Measurements from ENCODE around the gene STIM2. TPM values are rescaled to one million over a fixed set of nuclear protein-coding genes. Genes with fewer than 3 reads are reported as not detected.

Gene STIM2
- total and polyA plus RNA-seq, 2 donors (not counting 3 experiments of a cell fraction or from before 2014, with no cell fraction given) = 21.0 to 21.2 TPM

DNA sequence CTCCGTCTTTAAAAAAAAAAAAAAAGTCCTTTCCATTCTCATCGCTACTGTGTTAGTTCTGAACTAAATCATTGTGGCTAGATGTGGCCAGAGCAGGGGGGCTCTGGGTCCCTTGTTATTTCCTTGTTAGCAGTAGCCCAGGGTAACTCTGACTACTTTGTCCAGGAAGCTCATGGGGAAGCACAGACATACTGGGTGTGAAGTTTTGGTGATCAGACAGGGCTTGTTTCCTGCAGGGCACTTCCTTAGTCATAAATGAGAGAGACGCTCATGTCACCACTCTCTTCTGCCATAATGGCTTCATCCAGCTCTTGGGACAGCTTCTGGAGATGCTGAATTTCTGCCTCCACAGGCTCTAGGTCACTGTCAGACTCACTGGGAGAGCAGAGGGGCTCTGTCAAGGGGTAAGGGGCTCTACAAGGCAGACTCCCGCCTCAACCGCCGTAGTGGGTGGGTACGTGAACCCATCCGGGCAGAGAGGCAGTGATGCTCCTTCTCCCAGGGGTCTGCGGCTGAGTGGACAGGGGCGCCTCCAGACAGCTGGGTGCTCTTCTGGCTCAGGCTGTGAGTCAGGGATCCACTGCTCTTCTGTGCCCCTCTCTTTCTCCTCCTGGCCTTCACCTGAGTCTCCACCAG is 12.9 kb downstream of the STIM2 start:
- no TSS peak for BruUV-seq (replicated peaks)
- H3K9me1 ChIP-seq (replicated peaks; ENCODE audit: control insufficient read depth, extremely low read depth, insufficient read depth, low read length) = no peaks in the 10 kb centered on the region
- H4K20me1 ChIP-seq (replicated peaks; ENCODE audit: control insufficient read depth, extremely low read depth, insufficient read depth, low read length) = no peaks in the 10 kb centered on the region
- no peak overlapping the region for H3K27ac ChIP-seq (ENCODE audit: insufficient read depth, low read depth, low read length)
- intact Hi-C loops (cut with micrococcal nuclease) = no loop called here
- no peaks in the 10 kb centered on the region for H3K9me3 ChIP-seq (replicated peaks; ENCODE audit: control insufficient read depth, insufficient read depth, low read length)
- no peak overlapping the region for H3K4me3 ChIP-seq (replicated peaks in 1 of 3; ENCODE audit: insufficient read depth in 1 of 3, low read depth in 1 of 3, low read length in 3 of 3)
- FAIRE-seq = no peak
- no peak overlapping the region for H3K4me2 ChIP-seq (ENCODE audit: insufficient read depth, low read length)
- dilution Hi-C loops (cut with MboI; ENCODE audit: extremely low pct_ligation_motif_present, low sequenced_read_pairs) = no loop called here
- no peak for TF ChIP-seq POLR2AphosphoS5 (IDR thresholded peaks at IDR 0.05; ENCODE audit: insufficient read depth, low read depth, low read length)
- TF ChIP-seq, protein P1, sequence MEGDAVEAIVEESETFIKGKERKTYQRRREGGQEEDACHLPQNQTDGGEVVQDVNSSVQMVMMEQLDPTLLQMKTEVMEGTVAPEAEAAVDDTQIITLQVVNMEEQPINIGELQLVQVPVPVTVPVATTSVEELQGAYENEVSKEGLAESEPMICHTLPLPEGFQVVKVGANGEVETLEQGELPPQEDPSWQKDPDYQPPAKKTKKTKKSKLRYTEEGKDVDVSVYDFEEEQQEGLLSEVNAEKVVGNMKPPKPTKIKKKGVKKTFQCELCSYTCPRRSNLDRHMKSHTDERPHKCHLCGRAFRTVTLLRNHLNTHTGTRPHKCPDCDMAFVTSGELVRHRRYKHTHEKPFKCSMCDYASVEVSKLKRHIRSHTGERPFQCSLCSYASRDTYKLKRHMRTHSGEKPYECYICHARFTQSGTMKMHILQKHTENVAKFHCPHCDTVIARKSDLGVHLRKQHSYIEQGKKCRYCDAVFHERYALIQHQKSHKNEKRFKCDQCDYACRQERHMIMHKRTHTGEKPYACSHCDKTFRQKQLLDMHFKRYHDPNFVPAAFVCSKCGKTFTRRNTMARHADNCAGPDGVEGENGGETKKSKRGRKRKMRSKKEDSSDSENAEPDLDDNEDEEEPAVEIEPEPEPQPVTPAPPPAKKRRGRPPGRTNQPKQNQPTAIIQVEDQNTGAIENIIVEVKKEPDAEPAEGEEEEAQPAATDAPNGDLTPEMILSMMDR (IDR thresholded peaks at IDR 0.05; ENCODE audit: extremely low read depth in 1 of 2, insufficient read depth in 1 of 2, low read depth in 1 of 2, low read length in 2 of 2) = no peak
- no peaks in the 10 kb centered on the region for H3K36me3 ChIP-seq (ENCODE audit: control insufficient read depth in 2 of 2, extremely low read depth in 1 of 2, insufficient read depth in 2 of 2, low read length in 2 of 2)
- H3K9ac ChIP-seq (replicated peaks; ENCODE audit: extremely low read depth, insufficient read depth, low read length) = no peak overlapping the region
- H3K79me2 ChIP-seq (ENCODE audit: control insufficient read depth, insufficient read depth, low read length) = peaks cover 8% of the 10 kb centered on the region
- ChIA-PET CTCF (interaction anchor here (1.2 kb wide), 1 partner anchor 13 kb away, joined by 3 read pairs; the partner anchor contains the start of gene STIM2), POLR2A (no interaction called here)
- no peak for DNase-seq (ENCODE audit: low read depth, low spot score)
- no peaks in the 10 kb centered on the region for H3K4me1 ChIP-seq (ENCODE audit: control insufficient read depth, extremely low read depth, insufficient read depth, low read length)
- no peaks in the 10 kb centered on the region for H3K27me3 ChIP-seq (ENCODE audit: control insufficient read depth in 2 of 2, insufficient read depth in 2 of 2, low read length in 2 of 2)
- no peak overlapping the region for H2AFZ ChIP-seq (ENCODE audit: low read depth, low read length)

DNA sequence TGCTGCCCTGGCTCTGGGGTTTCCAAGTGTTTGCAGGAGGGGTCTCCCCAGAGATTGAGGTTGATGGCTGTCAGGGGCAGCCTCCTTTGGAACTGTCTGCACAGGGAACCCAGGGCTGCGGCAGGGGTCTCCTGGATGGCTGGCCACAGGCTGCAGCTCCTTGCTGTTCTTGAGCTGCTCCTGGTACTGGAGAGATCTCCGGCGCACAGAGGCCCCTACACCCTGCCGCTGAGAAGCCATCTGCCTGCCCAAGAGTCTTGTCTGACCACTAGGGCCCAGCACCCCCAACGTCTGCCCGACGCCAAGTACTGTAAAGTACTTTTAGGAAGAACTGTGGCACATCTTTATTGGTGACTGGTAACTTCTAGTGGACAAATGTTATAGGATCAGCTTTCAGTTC is 13.5 kb downstream of the STIM2 start:
- H3K4me2 ChIP-seq (ENCODE audit: insufficient read depth, low read length) = no peak overlapping the region
- no peaks in the 10 kb centered on the region for H3K9me3 ChIP-seq (replicated peaks; ENCODE audit: control insufficient read depth, insufficient read depth, low read length)
- dilution Hi-C loops (cut with MboI; ENCODE audit: extremely low pct_ligation_motif_present, low sequenced_read_pairs) = no loop called here
- no peak overlapping the region for H2AFZ ChIP-seq (ENCODE audit: low read depth, low read length)
- intact Hi-C loops (cut with micrococcal nuclease) = no loop called here
- DNase-seq (ENCODE audit: low read depth, low spot score) (no peak), FAIRE-seq (no peak)
- H3K9ac ChIP-seq (replicated peaks; ENCODE audit: extremely low read depth, insufficient read depth, low read length) = no peak overlapping the region
- no peak overlapping the region for H3K4me3 ChIP-seq (replicated peaks in 1 of 3; ENCODE audit: insufficient read depth in 1 of 3, low read depth in 1 of 3, low read length in 3 of 3)
- no peaks in the 10 kb centered on the region for H4K20me1 ChIP-seq (replicated peaks; ENCODE audit: control insufficient read depth, extremely low read depth, insufficient read depth, low read length)
- TF ChIP-seq FOS (IDR thresholded peaks at IDR 0.05; ENCODE audit: borderline replicate concordance, insufficient read depth, low read length) = no peak
- TF ChIP-seq MAX (IDR thresholded peaks at IDR 0.05; ENCODE audit: insufficient read depth, insufficient read length) = no peak
- TF ChIP-seq POLR2A (IDR thresholded peaks at IDR 0.05; ENCODE audit: low read depth, low read length) = no peak
- no peak for TF ChIP-seq MYC (IDR thresholded peaks at IDR 0.05; ENCODE audit: low read depth, low read length)
- TF ChIP-seq GATA2 (IDR thresholded peaks at IDR 0.05; ENCODE audit: insufficient read depth, insufficient read length, low read depth, low read length) = no peak
- TF ChIP-seq, protein P1 (IDR thresholded peaks at IDR 0.05; ENCODE audit: extremely low read depth in 1 of 2, insufficient read depth in 1 of 2, low read depth in 1 of 2, low read length in 2 of 2) = no peak
- TF ChIP-seq POLR2AphosphoS5 (IDR thresholded peaks at IDR 0.05; ENCODE audit: insufficient read depth, low read depth, low read length) = no peak
- no peak for TF ChIP-seq JUN (IDR thresholded peaks at IDR 0.05; ENCODE audit: borderline replicate concordance, insufficient read depth, insufficient read length, low read depth)
- no peak for TF ChIP-seq EZH2 (IDR thresholded peaks at IDR 0.05; ENCODE audit: borderline replicate concordance, low read depth, low read length, severe bottlenecking)
- no peaks in the 10 kb centered on the region for H3K36me3 ChIP-seq (ENCODE audit: control insufficient read depth in 2 of 2, extremely low read depth in 1 of 2, insufficient read depth in 2 of 2, low read length in 2 of 2)
- POLR2A ChIA-PET = no interaction called here
- no peaks in the 10 kb centered on the region for H3K27me3 ChIP-seq (ENCODE audit: control insufficient read depth in 2 of 2, insufficient read depth in 2 of 2, low read length in 2 of 2)
- H3K79me2 ChIP-seq (ENCODE audit: control insufficient read depth, insufficient read depth, low read length) = peaks cover 4% of the 10 kb centered on the region
- no peak overlapping the region for H3K27ac ChIP-seq (ENCODE audit: insufficient read depth, low read depth, low read length)
- no TSS peak for BruUV-seq (replicated peaks)
- CTCF ChIA-PET = interaction anchor here (1.2 kb wide), 1 partner anchor 14 kb away, joined by 3 read pairs; the partner anchor contains the start of gene STIM2
- no peaks in the 10 kb centered on the region for H3K9me1 ChIP-seq (replicated peaks; ENCODE audit: control insufficient read depth, extremely low read depth, insufficient read depth, low read length)
- H3K4me1 ChIP-seq (ENCODE audit: control insufficient read depth, extremely low read depth, insufficient read depth, low read length) = no peaks in the 10 kb centered on the region

Measured in endothelial cell of umbilical vein (primary cell).